ENCODE results near the gene NKAIN1. TPM values are rescaled to one million over a fixed set of nuclear protein-coding genes. Genes with fewer than 3 reads are reported as not detected.
A peak's percentile ranks its signal among the peaks of the same experiment; 100 is the strongest.
"Not testable (repeated sequence)": the region's sequence is repeated elsewhere in the genome, so short reads cannot be mapped to it uniquely, and the experiment has no call there.

The NKAIN1 gene
- total RNA-seq, 1 donor from 2014 or later, result 2.2 TPM

- no peaks in the 10 kb centered on the region for H3K9me3 Mint-ChIP-seq (ENCODE audit: unreplicated experiment)
- peak; percentile 94 for DNase-seq (ENCODE audit: extremely low spot score, unreplicated experiment)
- H3K36me3 Mint-ChIP-seq (ENCODE audit: unreplicated experiment), result no peaks in the 10 kb centered on the region
- H3K27ac Mint-ChIP-seq (ENCODE audit: unreplicated experiment), result no peak overlapping the region
- H3K27me3 Mint-ChIP-seq (ENCODE audit: unreplicated experiment), result peaks cover 14% of the 10 kb centered on the region
- H3K4me1 Mint-ChIP-seq (ENCODE audit: unreplicated experiment), result peaks cover 6% of the 10 kb centered on the region
- peak; percentile 33 for TF ChIP-seq CTCF (IDR thresholded peaks at IDR 0.05)
- H3K4me3 Mint-ChIP-seq (ENCODE audit: unreplicated experiment), result no peak overlapping the region
Observed at GRCh38 chr1:31182352-31182751, 57.3 kb downstream of the NKAIN1 start.

- H3K27ac Mint-ChIP-seq (ENCODE audit: unreplicated experiment), result no peak overlapping the region
- TF ChIP-seq CTCF (IDR thresholded peaks at IDR 0.05), result peak; percentile 40
- peaks cover 8% of the 10 kb centered on the region for H3K27me3 Mint-ChIP-seq (ENCODE audit: unreplicated experiment)
- DNase-seq (ENCODE audit: extremely low spot score, unreplicated experiment), result no peak
- no peaks in the 10 kb centered on the region for H3K36me3 Mint-ChIP-seq (ENCODE audit: unreplicated experiment)
- no peak overlapping the region for H3K4me3 Mint-ChIP-seq (ENCODE audit: unreplicated experiment)
- H3K9me3 Mint-ChIP-seq (ENCODE audit: unreplicated experiment), result no peaks in the 10 kb centered on the region
- H3K4me1 Mint-ChIP-seq (ENCODE audit: unreplicated experiment), result peaks cover 6% of the 10 kb centered on the region
Observed at GRCh38 chr1:31181515-31182343, 58.0 kb downstream of the NKAIN1 start.

GRCh38 chr1:31180338-31180737 lies 59.3 kb downstream of the NKAIN1 start:
- Mint-ChIP-seq H3K36me3 (ENCODE audit: unreplicated experiment) (no peaks in the 10 kb centered on the region), H3K9me3 (ENCODE audit: unreplicated experiment) (no peaks in the 10 kb centered on the region), H3K4me3 (ENCODE audit: unreplicated experiment) (no peak overlapping the region), H3K4me1 (ENCODE audit: unreplicated experiment) (peaks cover 6% of the 10 kb centered on the region), H3K27ac (ENCODE audit: unreplicated experiment) (no peak overlapping the region), H3K27me3 (ENCODE audit: unreplicated experiment) (peaks cover 8% of the 10 kb centered on the region)
- no peak for DNase-seq (ENCODE audit: extremely low spot score, unreplicated experiment)
- TF ChIP-seq CTCF (IDR thresholded peaks at IDR 0.05), result no peak

- H3K4me3 Mint-ChIP-seq (ENCODE audit: unreplicated experiment); H3K27ac Mint-ChIP-seq (ENCODE audit: unreplicated experiment); H3K27me3 Mint-ChIP-seq (ENCODE audit: unreplicated experiment); H3K36me3 Mint-ChIP-seq (ENCODE audit: unreplicated experiment); DNase-seq (ENCODE audit: extremely low spot score, unreplicated experiment); H3K9me3 Mint-ChIP-seq (ENCODE audit: unreplicated experiment); H3K4me1 Mint-ChIP-seq (ENCODE audit: unreplicated experiment): not testable (repeated sequence)
Observed at GRCh38 chr1:31176291-31176690, 63.4 kb downstream of the NKAIN1 start.

- DNase-seq (ENCODE audit: extremely low spot score, unreplicated experiment), result no peak
- Mint-ChIP-seq H3K4me3 (ENCODE audit: unreplicated experiment) (no peak overlapping the region), H3K27ac (ENCODE audit: unreplicated experiment) (peak overlapping the region; percentile 93), H3K4me1 (ENCODE audit: unreplicated experiment) (peaks cover 11% of the 10 kb centered on the region), H3K9me3 (ENCODE audit: unreplicated experiment) (no peaks in the 10 kb centered on the region), H3K36me3 (ENCODE audit: unreplicated experiment) (no peaks in the 10 kb centered on the region), H3K27me3 (ENCODE audit: unreplicated experiment) (no peaks in the 10 kb centered on the region)
- no peak for TF ChIP-seq CTCF (IDR thresholded peaks at IDR 0.05)
Observed at GRCh38 chr1:31170486-31170735, 69.3 kb downstream of the NKAIN1 start.
